HG02870 (cell line): ENCODE data around the gene GABRG3.

ENCODE experiments used
- ATAC-seq: cut with Tn5 transposase; IDR thresholded peaks from one replicate; pipeline ENCODE4 v1.9.1; 2021; ENCODE audit warnings: mild to moderate bottlenecking, moderate library complexity; ENCODE audit not compliant: unreplicated experiment

GABRG3 gene

DNA sequence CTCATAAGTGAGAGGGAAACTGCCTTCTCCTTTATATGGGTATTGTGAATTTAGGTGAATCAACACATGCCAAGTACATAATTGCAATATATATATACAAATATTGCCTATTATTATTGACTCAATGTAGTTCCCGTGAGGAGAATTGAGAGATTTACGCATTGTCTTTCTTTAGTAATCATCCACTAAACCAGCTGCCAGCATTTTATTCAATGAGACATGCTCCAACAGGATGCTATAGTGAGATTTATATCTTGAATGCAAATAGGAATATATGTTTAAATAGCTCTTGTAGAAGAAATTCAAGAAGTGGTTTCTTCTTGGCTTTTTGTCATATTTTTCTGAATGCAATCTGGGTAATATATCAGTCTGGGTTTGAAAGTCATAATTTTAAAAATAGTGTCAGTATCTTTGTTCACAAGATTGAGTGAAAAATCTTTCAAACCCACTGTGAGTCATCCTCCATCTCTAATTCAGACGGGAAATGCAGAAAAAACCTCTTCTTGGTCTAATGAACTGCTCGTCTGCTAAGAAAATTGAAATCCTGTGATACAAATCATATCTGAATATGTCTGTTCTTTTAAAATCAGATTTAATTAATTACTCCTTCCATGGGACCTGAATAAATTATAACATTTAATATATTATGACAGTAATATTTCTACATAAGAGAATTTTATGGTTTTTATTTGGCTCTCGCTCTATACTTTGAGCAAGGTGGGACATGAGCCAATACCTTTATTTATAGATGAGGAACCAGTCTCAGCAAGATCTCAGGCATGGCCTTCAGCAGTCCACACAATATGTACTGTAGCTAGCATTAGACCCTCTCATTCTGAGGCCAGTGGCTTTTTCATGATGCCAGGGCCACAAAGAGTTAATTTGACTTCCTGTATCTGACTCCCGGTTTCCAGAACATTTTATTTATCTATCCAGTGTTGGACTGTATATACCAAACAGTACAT lies 516.0 kb downstream of the GABRG3 start:
- no peak for ATAC-seq

- ATAC-seq: no peak
These were observed 516.9 kb downstream of the GABRG3 start for GRCh38 chr15:27487846-27488245.

GRCh38 chr15:27490867-27491595 lies 520.0 kb downstream of the GABRG3 start:
- ATAC-seq: no peak

DNA sequence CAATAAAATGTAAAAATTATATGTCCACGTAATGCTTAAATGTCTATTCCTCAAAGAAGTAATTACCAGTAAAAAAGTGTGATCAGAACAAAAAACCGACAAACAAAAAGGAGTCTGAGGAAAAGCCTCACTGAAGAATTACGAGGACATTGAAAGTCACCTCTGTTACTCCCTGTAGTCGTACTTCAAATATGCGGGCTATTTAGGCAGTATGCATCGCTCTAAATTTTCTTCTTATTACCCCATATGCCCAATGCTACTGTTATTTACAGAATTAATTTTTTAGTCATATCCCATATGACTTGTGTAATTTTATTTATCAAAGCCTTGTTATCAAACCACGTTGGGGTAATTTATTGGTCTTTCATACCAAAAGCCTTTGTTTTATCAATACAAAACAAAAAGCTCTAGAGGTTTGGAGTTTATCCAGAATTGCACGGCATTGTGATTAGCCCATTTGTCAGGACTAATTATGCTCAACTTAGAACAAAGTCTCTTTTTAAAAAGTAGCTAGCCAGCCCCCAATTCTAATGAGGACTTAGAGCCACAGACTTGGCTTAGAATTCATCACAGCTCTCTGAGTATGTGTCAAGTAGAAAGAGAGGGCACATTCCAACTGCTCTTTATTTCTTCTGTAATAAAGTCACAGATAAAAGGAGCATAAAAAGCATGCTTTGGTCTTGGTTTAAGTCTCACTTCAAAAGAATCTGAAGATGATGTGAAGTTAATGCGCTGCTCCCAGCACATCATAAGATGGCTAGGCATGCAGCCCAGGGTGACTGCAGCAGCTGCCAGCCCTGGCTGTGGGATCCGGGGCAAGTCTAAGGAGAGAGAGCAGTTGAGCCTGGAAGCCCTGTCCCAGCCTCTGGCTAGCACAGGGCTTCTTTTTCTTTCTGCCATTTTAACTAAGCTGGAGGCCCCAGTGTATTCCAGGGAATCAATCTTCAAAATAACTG lies 521.0 kb downstream of the GABRG3 start:
- no peak for ATAC-seq

- ATAC-seq: no peak
These were observed 525.0 kb downstream of the GABRG3 start for GRCh38 chr15:27495963-27496459.

GRCh38 chr15:27498700-27499099 lies 527.7 kb downstream of the GABRG3 start:
- ATAC-seq: no peak

DNA sequence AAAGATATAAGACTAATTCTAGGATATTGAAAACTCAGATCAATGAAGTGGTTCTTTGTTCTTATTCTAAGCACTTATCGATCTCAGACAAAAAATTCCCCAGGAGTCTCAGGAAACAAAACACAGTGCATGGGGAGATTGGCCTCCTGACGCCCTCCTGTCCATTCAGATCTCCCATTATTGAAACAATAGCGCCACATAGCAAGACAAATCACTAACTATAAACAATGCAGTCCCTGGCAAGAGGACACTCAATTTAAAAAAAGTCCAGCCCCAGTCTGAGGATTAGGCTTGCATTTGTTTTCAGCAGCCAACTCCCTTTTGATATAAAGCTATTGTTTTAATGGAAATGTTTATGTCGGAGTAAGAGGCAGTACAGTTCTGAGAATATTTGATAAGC lies 528.2 kb downstream of the GABRG3 start:
- no peak for ATAC-seq

GRCh38 chr15:27499719-27500118 lies 528.7 kb downstream of the GABRG3 start:
- no peak for ATAC-seq

GRCh38 chr15:27500206-27500605 lies 529.2 kb downstream of the GABRG3 start:
- ATAC-seq: no peak

DNA sequence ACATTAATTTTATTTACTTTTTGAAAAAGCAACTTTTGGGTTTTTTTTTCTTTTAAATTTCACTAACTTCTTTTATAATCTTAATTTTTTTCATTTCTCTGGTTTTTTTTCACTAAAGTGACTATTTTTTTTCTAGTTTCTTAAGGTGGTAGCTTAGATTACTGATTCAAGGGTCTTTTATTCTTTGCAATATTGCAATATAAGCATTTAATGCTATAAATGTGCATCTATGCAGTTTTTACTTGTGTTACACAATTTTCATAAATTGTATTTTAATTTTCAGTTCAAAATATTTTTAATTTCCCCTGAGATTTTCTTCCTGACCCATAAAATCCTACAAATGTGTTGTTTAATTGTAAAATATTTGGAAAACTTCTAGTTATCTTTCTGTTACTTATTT lies 535.8 kb downstream of the GABRG3 start:
- no peak for ATAC-seq

- no peak for ATAC-seq
These were observed 538.0 kb downstream of the GABRG3 start for GRCh38 chr15:27509014-27509413.

GRCh38 chr15:27512281-27513001 lies 541.5 kb downstream of the GABRG3 start:
- ATAC-seq: no peak

DNA sequence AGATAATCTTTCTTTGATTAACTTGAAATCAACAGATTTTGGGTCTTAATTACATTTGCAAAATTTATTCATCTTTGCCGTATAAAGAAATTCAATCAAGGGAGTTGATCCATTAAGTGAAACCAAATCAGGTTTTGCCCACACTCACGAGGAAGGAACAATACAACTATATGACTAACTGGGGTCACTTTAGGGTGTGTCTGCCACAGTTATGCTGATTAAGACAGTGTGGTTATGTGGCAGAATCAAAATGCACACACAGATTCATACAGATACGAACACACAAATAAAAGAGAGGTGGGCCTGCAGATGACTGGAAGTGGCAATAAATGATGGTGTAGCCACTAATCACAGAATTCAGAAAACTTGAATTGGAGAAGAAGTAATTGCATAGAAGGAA lies 543.5 kb downstream of the GABRG3 start:
- no peak for ATAC-seq

DNA sequence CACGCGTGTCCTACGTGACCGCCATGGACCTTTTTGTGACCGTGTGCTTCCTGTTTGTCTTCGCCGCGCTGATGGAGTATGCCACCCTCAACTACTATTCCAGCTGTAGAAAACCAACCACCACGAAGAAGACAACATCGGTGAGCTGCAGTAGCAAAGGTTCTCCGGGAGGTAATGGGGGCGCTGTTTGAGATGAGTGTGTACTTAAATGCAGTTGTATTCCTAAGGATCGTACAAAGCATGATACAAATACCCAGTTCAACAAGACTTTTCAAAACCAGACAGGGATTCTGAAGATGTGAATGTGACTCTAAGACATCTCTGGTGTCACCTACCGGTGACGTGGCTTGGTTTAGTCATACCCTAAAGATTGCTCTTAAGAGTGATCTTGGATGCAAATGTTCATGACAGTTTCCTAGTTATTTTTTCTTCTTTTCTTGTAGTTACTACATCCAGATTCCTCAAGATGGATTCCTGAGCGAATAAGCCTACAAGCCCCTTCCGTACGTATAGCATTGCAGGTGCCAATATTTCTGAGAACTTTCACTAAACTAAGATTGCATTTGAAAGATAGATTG lies 556.6 kb downstream of the GABRG3 start:
- no peak for ATAC-seq

GRCh38 chr15:27529399-27529798 lies 558.4 kb downstream of the GABRG3 start:
- no peak for ATAC-seq

GRCh38 chr15:27530994-27531393 lies 560.0 kb downstream of the GABRG3 start:
- no peak for ATAC-seq

DNA sequence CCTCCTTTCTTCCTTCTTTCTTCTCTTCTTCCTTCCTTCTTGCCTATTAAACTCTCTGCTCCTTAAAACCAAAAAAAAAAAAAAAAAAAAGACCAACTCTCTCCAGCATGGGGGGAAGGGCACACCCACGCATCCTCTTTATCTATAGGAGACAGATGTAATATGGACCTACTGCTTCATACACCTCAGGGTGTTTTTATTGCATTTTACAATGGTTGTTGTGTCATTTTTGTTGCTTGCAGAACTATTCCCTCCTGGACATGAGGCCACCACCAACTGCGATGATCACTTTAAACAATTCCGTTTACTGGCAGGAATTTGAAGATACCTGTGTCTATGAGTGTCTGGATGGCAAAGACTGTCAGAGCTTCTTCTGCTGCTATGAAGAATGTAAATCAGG lies 561.4 kb downstream of the GABRG3 start:
- ATAC-seq: no peak

DNA sequence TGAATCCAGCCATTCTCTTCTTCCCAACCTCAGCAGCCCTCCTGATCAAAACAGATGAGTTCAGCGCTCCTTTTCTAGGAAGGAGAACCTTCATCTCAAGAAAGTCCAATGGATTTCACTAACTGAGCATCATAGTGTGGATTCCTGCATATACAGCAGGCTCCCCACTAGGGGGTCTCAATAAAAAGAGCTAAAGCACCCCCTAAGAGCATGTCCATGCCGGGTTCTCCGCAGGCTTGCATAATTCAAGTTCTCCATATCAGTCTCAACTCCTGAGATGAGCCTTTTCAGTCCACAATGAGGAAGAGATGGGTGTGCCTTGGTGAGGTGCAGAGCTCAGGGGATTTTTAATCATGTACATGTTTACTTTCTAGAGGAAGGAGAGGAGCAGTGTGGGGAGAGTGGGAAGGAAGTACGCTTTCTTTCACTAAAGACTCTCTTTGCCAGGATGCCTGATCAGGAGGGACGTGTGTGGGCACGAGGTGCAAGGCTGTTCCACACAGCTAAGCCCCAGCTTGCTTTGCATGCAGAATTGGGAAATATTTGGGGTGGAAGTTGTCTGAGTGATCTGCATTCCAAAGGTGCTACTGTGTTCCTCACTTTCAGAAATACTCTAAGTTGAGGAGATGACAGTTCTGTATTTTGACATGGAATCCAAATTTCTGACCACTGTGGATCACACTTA lies 564.6 kb downstream of the GABRG3 start:
- ATAC-seq: no peak

DNA sequence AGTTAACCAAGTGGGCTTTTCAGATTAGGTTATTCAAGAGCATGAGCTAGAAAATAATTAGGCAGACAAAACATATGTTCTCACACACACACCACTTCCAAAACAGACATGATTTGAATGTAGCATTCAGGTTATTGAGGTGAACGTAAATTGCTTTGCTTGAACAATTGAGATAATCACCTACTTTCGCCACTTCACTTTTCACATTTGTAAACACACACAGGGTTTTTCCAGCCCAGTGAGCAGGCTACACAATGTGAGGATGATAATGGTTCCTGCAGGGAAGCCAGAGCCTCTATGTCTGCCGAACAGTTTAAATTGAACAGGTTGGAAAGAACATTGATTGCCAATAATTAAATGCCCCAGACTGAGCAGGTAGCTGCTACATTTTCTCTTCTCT lies 567.3 kb downstream of the GABRG3 start:
- no peak for ATAC-seq
